ENCODE data around the gene METTL27. TPM values are rescaled to one million over a fixed set of nuclear protein-coding genes. Genes with fewer than 3 reads are reported as not detected.
A peak's percentile ranks its signal among the peaks of the same experiment; 100 is the strongest.

The METTL27 gene
- total and polyA plus RNA-seq, 9 of the 15 experiments (the other 6 are each of a cell fraction or from before 2014, with no cell fraction given) = 0.08 to 0.82 (median 0.33) TPM; not detected in 4

DNA sequence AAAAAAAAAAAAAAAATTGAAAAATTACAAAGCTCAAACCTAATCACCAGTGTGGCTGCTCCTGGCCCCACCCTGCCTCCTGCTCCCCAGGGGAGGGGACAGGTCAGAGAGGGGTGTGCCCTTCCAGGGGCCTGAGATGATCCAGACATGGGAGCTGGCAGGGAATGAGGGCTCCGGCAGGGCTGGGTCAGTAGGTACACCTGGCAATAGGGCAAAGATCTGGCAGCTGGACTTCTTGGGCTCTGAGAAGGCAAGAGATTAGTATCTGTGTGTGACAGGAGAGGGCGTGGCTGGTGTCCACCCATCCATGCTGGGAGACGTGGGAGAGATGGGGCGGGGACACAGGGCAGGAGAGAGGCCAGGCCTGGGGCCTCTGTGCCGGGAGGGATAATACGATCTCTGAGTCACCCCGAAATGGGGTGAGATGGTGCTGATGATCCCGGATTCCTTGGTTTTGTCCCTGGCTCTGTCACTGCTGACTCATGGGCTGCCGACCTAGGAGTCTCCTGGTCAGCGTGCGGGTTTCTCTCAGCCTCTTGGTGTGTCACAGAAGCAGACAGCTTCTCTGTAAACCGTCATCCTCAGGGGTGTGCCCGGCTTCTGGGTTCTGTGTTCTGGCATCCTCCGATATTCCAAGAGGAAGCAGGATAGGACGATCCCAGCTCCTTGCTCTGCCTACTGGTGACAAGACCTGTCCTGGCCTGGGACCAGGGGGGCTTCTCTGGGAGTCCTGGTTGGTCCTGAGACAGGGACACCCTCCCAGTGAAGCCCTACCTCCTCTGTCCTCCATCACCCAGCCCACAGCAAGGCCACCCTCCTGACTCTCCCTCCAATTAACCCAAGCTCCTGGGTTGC, 19.8 kb downstream of the METTL27 start (continued):
- TF ChIP-seq, protein P1, sequence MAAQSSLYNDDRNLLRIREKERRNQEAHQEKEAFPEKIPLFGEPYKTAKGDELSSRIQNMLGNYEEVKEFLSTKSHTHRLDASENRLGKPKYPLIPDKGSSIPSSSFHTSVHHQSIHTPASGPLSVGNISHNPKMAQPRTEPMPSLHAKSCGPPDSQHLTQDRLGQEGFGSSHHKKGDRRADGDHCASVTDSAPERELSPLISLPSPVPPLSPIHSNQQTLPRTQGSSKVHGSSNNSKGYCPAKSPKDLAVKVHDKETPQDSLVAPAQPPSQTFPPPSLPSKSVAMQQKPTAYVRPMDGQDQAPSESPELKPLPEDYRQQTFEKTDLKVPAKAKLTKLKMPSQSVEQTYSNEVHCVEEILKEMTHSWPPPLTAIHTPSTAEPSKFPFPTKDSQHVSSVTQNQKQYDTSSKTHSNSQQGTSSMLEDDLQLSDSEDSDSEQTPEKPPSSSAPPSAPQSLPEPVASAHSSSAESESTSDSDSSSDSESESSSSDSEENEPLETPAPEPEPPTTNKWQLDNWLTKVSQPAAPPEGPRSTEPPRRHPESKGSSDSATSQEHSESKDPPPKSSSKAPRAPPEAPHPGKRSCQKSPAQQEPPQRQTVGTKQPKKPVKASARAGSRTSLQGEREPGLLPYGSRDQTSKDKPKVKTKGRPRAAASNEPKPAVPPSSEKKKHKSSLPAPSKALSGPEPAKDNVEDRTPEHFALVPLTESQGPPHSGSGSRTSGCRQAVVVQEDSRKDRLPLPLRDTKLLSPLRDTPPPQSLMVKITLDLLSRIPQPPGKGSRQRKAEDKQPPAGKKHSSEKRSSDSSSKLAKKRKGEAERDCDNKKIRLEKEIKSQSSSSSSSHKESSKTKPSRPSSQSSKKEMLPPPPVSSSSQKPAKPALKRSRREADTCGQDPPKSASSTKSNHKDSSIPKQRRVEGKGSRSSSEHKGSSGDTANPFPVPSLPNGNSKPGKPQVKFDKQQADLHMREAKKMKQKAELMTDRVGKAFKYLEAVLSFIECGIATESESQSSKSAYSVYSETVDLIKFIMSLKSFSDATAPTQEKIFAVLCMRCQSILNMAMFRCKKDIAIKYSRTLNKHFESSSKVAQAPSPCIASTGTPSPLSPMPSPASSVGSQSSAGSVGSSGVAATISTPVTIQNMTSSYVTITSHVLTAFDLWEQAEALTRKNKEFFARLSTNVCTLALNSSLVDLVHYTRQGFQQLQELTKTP (IDR thresholded peaks at IDR 0.05; ENCODE audit: low read depth in 1 of 2, partially characterized antibody in 2 of 2) = peak in 1 of 2 experiments; percentile 65
- peak; percentile 86 for TF ChIP-seq HDAC2 (IDR thresholded peaks at IDR 0.05)
- TF ChIP-seq SRF (CRISPR knock-in tag; IDR thresholded peaks at IDR 0.05) = peak in 1 of 2 experiments; percentile 87; a peak in 2 of 4 replicates
- TF ChIP-seq ETS2 (tag; IDR thresholded peaks at IDR 0.05; ENCODE audit: borderline replicate concordance, poor library complexity, severe bottlenecking) = no peak
- TF ChIP-seq DMBX1 (CRISPR knock-in tag; IDR thresholded peaks at IDR 0.05; ENCODE audit: borderline replicate concordance) = no peak
- no peak for TF ChIP-seq PTRF (tag; IDR thresholded peaks at IDR 0.05)
- TF ChIP-seq KLF6 (CRISPR knock-in tag; IDR thresholded peaks at IDR 0.05; ENCODE audit: borderline replicate concordance) = no peak; the same call in 1 of the 2 replicates
- TF ChIP-seq SAFB (IDR thresholded peaks at IDR 0.05; ENCODE audit: borderline replicate concordance, low read depth, low read length) = no peak
- TF ChIP-seq MEF2D (tag; conservative IDR thresholded peaks at IDR 0.05; ENCODE audit: low read depth) = no peak
- TF ChIP-seq, protein P2, sequence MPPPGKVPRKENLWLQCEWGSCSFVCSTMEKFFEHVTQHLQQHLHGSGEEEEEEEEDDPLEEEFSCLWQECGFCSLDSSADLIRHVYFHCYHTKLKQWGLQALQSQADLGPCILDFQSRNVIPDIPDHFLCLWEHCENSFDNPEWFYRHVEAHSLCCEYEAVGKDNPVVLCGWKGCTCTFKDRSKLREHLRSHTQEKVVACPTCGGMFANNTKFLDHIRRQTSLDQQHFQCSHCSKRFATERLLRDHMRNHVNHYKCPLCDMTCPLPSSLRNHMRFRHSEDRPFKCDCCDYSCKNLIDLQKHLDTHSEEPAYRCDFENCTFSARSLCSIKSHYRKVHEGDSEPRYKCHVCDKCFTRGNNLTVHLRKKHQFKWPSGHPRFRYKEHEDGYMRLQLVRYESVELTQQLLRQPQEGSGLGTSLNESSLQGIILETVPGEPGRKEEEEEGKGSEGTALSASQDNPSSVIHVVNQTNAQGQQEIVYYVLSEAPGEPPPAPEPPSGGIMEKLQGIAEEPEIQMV (tag; conservative IDR thresholded peaks at IDR 0.05; ENCODE audit: low read depth) = no peak
- no peak for TF ChIP-seq BDP1 (IDR thresholded peaks at IDR 0.05; ENCODE audit: insufficient read depth, insufficient read length)
- TF ChIP-seq TBP (optimal IDR thresholded peaks at IDR 0.05; ENCODE audit: low read depth, low read length) = peak; percentile 59
- peak in 2 of 3 experiments; percentile 14 to 35 for TF ChIP-seq YY1 (IDR thresholded peaks at IDR 0.05; ENCODE audit: borderline replicate concordance in 1 of 3, control insufficient read depth in 1 of 3, extremely low read depth in 1 of 3, insufficient read depth in 3 of 3, insufficient read length in 1 of 3, insufficient replicate concordance in 2 of 3, low read depth in 1 of 3, low read length in 2 of 3)
- TF ChIP-seq, protein P3, sequence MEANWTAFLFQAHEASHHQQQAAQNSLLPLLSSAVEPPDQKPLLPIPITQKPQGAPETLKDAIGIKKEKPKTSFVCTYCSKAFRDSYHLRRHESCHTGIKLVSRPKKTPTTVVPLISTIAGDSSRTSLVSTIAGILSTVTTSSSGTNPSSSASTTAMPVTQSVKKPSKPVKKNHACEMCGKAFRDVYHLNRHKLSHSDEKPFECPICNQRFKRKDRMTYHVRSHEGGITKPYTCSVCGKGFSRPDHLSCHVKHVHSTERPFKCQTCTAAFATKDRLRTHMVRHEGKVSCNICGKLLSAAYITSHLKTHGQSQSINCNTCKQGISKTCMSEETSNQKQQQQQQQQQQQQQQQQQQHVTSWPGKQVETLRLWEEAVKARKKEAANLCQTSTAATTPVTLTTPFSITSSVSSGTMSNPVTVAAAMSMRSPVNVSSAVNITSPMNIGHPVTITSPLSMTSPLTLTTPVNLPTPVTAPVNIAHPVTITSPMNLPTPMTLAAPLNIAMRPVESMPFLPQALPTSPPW (CRISPR knock-in tag; IDR thresholded peaks at IDR 0.05) = peak; percentile 80
- no peak for TF ChIP-seq ESRRB (CRISPR knock-in tag; IDR thresholded peaks at IDR 0.05; ENCODE audit: borderline replicate concordance)
- no peak for TF ChIP-seq DIDO1 (tag; IDR thresholded peaks at IDR 0.05; ENCODE audit: low read depth)
